Upper lobe of right lung (tissue), 1 donor: ENCODE results near the gene DTWD2. TPM values are rescaled to one million over a fixed set of nuclear protein-coding genes. Genes with fewer than 3 reads are reported as not detected.
"Not testable (repeated sequence)": the region's sequence is repeated elsewhere in the genome, so short reads cannot be mapped to it uniquely, and the experiment has no call there.

ENCODE experiments used
- ATAC-seq: fragments of 200-7000 bp; cut with Tn5 transposase; one replicate; pipeline ENCODE4 v1.9.1; 2020; ENCODE audit warnings: mild to moderate bottlenecking, moderate library complexity
- DNase-seq: peaks from one replicate; pipeline ENCODE4 v3.0.0-alpha.2; 2020
- H3K27ac ChIP-seq: fragments of 200-600 bp; one replicate; pipeline ENCODE4 v1.8.0; 2022
- H3K27me3 ChIP-seq: fragments of 200-600 bp; one replicate; pipeline ENCODE4 v1.8.0; 2022; ENCODE audit warnings: mild to moderate bottlenecking
- H3K36me3 ChIP-seq: fragments of 200-600 bp; one replicate; pipeline ENCODE4 v1.8.0; 2022
- H3K4me1 ChIP-seq: fragments of 200-600 bp; one replicate; pipeline ENCODE4 v1.8.0; 2022
- H3K4me3 ChIP-seq: fragments of 200-600 bp; one replicate; pipeline ENCODE4 v1.8.0; 2022; ENCODE audit warnings: mild to moderate bottlenecking
- H3K9me3 ChIP-seq: fragments of 200-600 bp; one replicate; pipeline ENCODE4 v1.8.0; 2022
- CTCF ChIP-seq: fragments of 200-600 bp; IDR thresholded peaks from one replicate; pipeline ENCODE4 v1.8.0; 2022; ENCODE audit warnings: antibody characterized with exemption
- intact Hi-C: fragments of 100-400 bp; cut with DNase I; formaldehyde crosslinking; loops from one replicate; pipeline ENCODE4 v1.11.0; 2022
- total RNA-seq: library from RNA; stranded (reverse); fragmentation: NEBNext Ultra II Directional; extraction: Animal tissue kit (Norgen Biotek cat#: 25700); gene quantifications from one replicate; pipeline ENCODE4 v1.2.1, GENCODE V29; 2021
- donor health status: DM: no; HTN: yes; CAD: no; lungs with severe emphysema.

Gene DTWD2
- total RNA-seq, 1 donor from 2014 or later: 8.5 TPM

GRCh38 chr5:118980017-118980416 lies 8.3 kb downstream of the DTWD2 start:
- DNase-seq (no peak), ATAC-seq (no peak)
- H3K36me3 ChIP-seq: no peaks in the 10 kb centered on the region
- no peak overlapping the region for H3K27ac ChIP-seq
- H3K4me3 ChIP-seq: no peak overlapping the region
- no peaks in the 10 kb centered on the region for H3K4me1 ChIP-seq
- H3K9me3 ChIP-seq: no peaks in the 10 kb centered on the region
- intact Hi-C loops: no loop called here
- H3K27me3 ChIP-seq: no peaks in the 10 kb centered on the region
- TF ChIP-seq CTCF: no peak

GRCh38 chr5:118973779-118974445 lies 14.4 kb downstream of the DTWD2 start:
- ATAC-seq, H3K4me3 ChIP-seq, H3K9me3 ChIP-seq, H3K27me3 ChIP-seq, H3K27ac ChIP-seq, DNase-seq, H3K4me1 ChIP-seq, H3K36me3 ChIP-seq, intact Hi-C loops: not testable (repeated sequence)

GRCh38 chr5:118968925-118969375 lies 19.4 kb downstream of the DTWD2 start:
- Histone ChIP-seq H3K27me3 (no peaks in the 10 kb centered on the region), H3K9me3 (no peaks in the 10 kb centered on the region), H3K36me3 (no peaks in the 10 kb centered on the region), H3K4me3 (no peak overlapping the region), H3K27ac (no peak overlapping the region), H3K4me1 (no peaks in the 10 kb centered on the region)
- ATAC-seq (no peak), DNase-seq (no peak)
- intact Hi-C loops: no loop called here
- TF ChIP-seq CTCF: no peak

- DNase-seq (no peak), ATAC-seq (no peak)
- intact Hi-C loops: no loop called here
- Histone ChIP-seq H3K9me3 (no peaks in the 10 kb centered on the region), H3K4me1 (no peaks in the 10 kb centered on the region), H3K27ac (no peak overlapping the region), H3K27me3 (no peaks in the 10 kb centered on the region), H3K4me3 (no peak overlapping the region), H3K36me3 (no peaks in the 10 kb centered on the region)
- TF ChIP-seq CTCF: no peak
Observed at GRCh38 chr5:118968406-118968911, 19.9 kb downstream of the DTWD2 start.

GRCh38 chr5:118967059-118967508 lies 21.3 kb downstream of the DTWD2 start:
- Histone ChIP-seq H3K9me3 (no peaks in the 10 kb centered on the region), H3K36me3 (no peaks in the 10 kb centered on the region), H3K27me3 (no peaks in the 10 kb centered on the region), H3K27ac (no peak overlapping the region), H3K4me1 (no peaks in the 10 kb centered on the region), H3K4me3 (no peak overlapping the region)
- no peak for DNase-seq
- no peak for TF ChIP-seq CTCF
- ATAC-seq: no peak
- intact Hi-C loops: no loop called here

- TF ChIP-seq CTCF: no peak
- DNase-seq: no peak
- no peak for ATAC-seq
- Histone ChIP-seq H3K4me3 (no peak overlapping the region), H3K36me3 (no peaks in the 10 kb centered on the region), H3K27ac (no peak overlapping the region), H3K27me3 (no peaks in the 10 kb centered on the region), H3K4me1 (no peaks in the 10 kb centered on the region), H3K9me3 (no peaks in the 10 kb centered on the region)
- intact Hi-C loops: no loop called here
Observed at GRCh38 chr5:118965890-118966289, 22.5 kb downstream of the DTWD2 start.

- DNase-seq, H3K4me3 ChIP-seq, H3K27me3 ChIP-seq, H3K27ac ChIP-seq, H3K9me3 ChIP-seq, H3K36me3 ChIP-seq, ATAC-seq, intact Hi-C loops, H3K4me1 ChIP-seq: not testable (repeated sequence)
Observed at GRCh38 chr5:118964970-118965369, 23.4 kb downstream of the DTWD2 start.

GRCh38 chr5:118964388-118964787 lies 24.0 kb downstream of the DTWD2 start:
- H3K4me1 ChIP-seq, DNase-seq, intact Hi-C loops, H3K36me3 ChIP-seq, H3K27ac ChIP-seq, H3K27me3 ChIP-seq, H3K4me3 ChIP-seq, ATAC-seq, H3K9me3 ChIP-seq: not testable (repeated sequence)
